NCI-H446 (cell line): ENCODE results near the gene EFCAB14.
A peak's percentile ranks its signal among the peaks of the same experiment; 100 is the strongest.
"Not testable (repeated sequence)": the region's sequence is repeated elsewhere in the genome, so short reads cannot be mapped to it uniquely, and the experiment has no call there.

Source experiments
- DNase-seq, 2 experiments: peaks; one replicate each; lab custom pipeline; 2025; lab: John Stamatoyannopoulos, UW

Gene EFCAB14

DNA sequence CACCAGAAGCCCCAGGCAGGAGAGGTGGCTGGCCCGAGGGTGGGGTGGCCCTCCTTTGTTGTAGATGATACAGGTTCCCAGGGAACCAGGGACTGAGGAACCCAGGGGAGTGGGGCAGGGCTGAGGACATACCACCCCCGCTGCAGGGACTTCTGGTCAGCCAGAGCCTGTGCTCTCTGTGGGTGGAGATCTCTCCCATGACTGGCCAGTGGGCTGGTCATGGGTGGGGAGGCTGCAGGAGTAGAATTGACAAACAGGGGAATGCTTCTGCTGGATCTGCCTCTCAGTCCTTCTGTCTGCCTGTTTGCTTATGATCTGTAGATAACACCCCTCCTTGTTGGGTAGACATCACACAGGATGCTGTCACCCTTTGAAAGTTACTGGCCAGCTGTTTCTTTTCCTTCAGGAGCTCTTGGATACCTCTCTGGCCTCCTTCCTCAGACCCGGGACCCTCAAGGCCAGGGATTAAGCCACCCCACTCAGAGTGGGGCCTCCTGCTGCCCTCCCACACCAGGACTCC, 2.8 kb upstream of the EFCAB14 start:
- no peak for DNase-seq

DNA sequence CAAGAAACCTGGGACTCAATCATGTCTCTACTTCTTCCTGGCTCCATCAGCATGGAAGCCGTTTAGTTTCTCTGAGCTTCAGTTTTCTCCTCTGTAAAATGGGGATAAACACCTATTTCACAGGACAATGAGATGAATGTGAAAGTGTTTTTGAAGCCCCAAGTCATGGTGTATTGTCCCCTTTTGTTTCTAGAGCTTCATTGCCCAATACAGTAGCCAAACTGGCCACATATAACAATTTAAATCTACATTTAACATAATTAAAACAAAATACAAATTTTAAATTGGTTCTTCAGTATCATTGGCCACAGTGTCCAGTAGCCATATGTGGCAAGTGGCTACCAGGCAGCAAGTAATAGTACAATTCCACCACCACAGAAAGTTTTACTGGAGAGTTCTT, 2.3 kb upstream of the EFCAB14 start:
- DNase-seq: no peak

GRCh38 chr1:46720319-46720718, 1.4 kb upstream of the EFCAB14 start:
- DNase-seq: not testable (repeated sequence)

DNA sequence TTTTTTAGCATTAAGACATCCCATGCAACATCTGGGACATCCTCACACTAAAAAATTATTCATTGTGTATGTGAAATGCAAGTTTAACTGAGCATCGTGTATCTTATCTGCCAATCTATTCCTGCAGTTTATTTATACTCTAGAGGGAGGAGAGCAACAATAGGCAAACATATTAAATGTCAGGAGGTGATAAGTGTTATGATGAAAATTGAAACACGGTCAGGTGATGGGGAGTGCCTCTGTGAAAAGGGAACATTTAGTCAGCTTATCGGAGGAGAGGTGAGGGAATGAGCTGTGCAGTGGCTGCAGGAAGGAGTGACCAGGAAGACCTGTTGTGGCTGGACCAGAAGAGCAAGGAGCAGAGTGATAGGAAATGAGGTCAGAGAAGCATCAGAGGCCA, 775 bp upstream of the EFCAB14 start:
- DNase-seq: no peak

DNA sequence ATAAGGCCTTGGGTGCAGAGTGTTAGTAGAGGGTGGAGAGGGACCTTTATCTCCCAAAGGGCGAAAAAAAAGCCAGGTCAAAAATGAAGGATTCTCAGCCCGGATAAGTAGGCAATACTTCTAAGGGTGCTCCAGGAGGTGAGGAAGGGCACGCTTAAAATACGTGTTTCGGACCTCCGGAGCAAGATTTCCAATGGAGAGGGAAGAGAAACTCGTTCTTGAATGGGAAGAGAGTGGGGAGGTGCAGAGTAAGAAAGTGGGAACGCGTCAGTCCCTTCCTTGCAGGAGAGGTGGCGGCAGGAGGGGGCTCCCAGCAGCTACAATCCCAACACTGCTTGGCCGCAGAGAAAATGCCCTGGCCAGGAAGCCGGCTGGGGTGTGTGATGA, 581 bp downstream of the EFCAB14 start:
- no peak for DNase-seq

DNA sequence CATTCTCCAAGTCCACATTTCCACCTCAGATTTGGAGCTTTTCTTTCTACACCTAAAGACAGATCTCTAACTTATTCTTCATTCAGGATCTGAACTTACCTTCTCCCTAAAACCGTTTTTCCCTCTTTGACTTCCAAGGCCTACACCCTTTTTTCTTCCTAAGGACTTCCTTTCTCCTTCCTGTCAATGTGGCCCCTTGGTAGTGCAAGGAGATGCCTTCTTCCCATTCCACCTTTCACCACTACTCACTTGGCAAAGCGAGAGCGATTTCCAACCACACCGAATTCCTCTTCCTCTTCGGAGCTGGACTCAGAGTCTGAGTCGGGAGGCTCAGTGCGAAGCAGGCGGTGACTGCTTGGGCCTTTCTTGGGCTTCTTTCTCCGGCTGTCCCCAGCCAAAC, 1.3 kb downstream of the EFCAB14 start:
- DNase-seq: no peak

DNA sequence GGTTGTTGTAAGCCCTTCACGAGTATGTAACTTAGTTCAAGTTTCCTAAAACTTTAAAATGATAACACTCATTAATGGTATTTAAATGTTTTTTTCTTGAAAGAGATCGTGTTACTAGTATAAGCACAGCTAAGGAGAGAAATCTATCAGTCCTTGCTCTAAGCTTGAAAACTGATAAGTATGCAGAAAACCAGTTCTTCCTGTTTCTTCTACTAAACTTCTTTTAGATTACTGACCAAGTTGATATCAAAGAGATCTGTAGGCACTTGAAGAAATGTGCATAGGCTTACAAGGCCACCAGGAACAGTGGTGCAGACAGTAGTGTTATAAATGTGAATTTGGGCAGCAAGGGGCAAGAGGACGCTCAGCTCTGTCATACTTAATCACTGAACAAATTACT, 3.9 kb downstream of the EFCAB14 start:
- DNase-seq: no peak

- no peak for DNase-seq
These were observed 10.8 kb downstream of the EFCAB14 start for GRCh38 chr1:46708121-46708520.

DNA sequence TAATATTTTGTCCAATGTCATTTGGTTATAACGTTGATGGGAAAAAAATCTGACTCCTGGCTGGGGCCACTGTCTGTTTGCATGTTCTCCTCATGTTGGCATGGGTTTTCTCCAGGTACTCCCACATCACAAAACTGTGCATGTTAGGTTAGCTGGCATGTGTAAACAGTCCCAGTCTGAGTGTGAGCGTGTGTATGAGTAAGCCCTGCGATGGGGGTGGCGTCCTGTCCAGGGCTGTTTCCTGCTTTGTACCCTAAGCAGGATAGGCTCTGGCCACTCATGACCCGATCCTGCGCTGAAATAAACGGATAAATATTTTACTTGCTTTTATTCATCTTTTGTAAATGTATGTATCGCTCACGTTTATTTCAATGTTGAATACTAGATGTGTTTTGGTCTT, 13.5 kb downstream of the EFCAB14 start:
- DNase-seq: no peak

DNA sequence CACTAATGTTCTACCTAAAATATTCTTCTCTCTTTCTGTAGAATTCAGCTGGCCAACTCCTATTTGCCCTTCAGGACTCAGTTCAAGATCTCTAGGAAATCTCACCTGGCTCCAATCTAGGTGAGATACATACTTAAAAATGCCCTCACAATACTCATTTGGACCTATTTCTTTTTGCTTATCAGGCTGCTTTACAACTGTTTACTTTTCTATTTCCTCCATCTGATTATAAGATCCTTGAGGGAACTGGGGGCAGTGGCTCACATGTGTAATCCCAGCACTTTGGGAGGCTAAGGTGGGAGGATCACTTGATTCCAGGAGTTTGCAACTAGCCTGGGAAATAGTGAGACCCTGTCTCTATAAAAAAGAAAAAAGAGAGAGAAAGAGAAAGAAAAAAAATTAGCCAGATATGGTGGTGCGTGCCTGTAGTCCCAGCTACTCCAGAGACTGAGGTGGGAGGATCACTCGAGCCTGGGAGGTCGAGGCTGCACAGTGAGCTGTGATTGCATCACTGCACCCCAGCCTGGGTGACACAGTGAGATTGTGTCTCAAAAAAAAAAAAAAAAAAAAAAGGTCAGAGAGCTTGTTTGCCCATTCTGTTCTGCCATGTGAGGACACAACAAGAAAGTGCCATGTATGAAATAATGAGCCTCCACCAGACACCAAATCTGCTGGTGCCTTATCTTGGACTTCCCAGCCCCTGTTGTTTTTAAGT, 14.8 kb downstream of the EFCAB14 start:
- no peak for DNase-seq

DNA sequence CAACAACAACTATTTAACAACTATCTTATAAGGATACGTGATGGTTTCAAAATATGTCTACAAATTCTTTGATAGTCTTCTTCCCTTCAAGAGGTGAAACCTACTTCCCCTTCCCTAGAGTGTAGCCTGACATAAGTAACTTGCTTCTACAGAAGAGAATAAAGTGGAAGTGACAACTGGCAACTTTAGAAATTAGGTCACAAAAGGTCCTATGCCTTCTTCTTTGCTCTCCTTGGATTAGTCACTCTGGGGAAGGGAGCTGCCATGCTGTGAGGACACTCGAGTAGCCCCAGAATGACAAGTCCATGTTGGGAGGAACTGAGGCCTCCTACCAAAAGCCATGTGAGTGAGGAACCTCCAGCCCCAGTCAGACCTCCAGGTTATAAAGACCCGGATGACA, 19.2 kb downstream of the EFCAB14 start:
- no peak for DNase-seq

- DNase-seq: no peak
These were observed 21.9 kb downstream of the EFCAB14 start for GRCh38 chr1:46697053-46697452.

- not testable (repeated sequence) for DNase-seq
These were observed 24.2 kb downstream of the EFCAB14 start for GRCh38 chr1:46694676-46695075.

GRCh38 chr1:46692811-46693770, 25.8 kb downstream of the EFCAB14 start:
- peak in 1 of 2 experiments; percentile 16 for DNase-seq

DNA sequence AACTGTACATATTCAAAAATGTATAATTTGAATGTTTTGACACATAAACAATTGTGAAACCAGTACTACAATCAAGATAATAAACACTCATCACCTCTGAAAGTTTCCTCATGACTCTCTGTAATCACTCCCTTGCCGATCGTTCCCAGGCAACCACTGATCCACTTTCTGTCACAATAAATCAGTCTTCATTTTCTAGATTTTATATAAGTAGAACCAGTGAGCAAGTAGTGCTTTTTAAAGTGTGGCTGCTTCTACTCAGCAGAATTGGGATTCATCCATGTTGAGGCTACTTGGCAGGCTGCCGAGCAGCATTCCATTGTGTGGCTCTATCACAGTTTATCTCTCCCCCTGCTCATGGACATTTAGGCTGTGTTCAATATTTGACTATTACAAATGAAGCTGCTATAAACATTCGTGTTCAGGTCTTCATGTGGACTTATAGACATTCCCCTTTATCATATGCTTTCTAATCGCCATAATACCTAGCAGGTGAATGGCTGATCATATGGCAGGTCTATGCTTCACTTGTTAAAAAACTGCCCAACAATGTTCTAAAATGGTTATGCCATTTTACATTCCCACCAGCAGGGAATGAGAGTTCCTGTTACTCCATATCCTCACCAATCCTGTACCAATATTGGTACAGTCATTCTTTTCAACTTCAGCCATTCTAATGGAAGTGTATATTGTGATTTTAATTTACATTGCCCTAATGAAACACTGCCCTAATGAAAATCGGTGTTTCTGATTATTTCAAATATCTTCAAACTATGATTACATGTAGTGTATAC, 26.7 kb downstream of the EFCAB14 start:
- DNase-seq: peak in 1 of 2 experiments; percentile 67

DNA sequence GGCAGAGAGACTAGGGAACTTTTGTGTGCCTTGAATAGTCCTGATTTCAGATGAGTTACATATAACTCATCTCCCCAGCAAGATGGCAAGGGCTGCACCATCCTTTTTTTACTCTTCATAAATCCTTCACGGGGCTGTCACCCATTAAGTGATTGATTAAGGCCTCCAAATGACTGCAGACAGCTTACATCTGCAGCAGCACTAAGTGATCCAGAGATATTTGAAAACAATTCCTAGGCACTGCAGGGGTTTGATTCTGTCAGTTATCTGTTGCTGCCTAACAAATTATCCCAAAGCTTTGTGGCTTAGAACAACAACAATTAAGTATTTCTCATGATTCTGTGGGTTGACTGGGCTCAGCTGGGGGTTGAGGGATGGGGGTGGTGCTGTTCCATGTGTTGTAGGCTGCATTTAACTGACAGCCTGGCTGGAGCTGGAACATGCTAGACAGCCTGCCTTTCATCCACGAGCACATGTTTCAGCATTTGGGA, 27.9 kb downstream of the EFCAB14 start:
- peak; percentile 78 to 95 for DNase-seq

GRCh38 chr1:46689897-46690296, 29.0 kb downstream of the EFCAB14 start:
- no peak for DNase-seq

GRCh38 chr1:46689356-46689755, 29.6 kb downstream of the EFCAB14 start:
- DNase-seq: no peak

- peak in 1 of 2 experiments; percentile 67 for DNase-seq
These were observed 30.9 kb downstream of the EFCAB14 start for GRCh38 chr1:46687921-46688509.

GRCh38 chr1:46687093-46687659, 31.7 kb downstream of the EFCAB14 start:
- peak; percentile 82 to 93 for DNase-seq

- DNase-seq: no peak
These were observed 32.7 kb downstream of the EFCAB14 start for GRCh38 chr1:46686255-46686654.
